GM18526 (cell line): ENCODE data around the gene PRCC.

Experiments used
- POLR2A ChIP-seq: IDR thresholded peaks from 3 replicates; pipeline ENCODE4 v1.6.1; 2011; ENCODE audit not compliant: insufficient read length; ENCODE audit errors: extremely low read depth

PRCC gene

GRCh38 chr1:156772728-156773497 lies 5.6 kb downstream of the PRCC start:
- TF ChIP-seq POLR2A = no peak

- no peak for TF ChIP-seq POLR2A
Measured at GRCh38 chr1:156773607-156774006, 6.3 kb downstream of the PRCC start.

GRCh38 chr1:156775799-156776198 lies 8.5 kb downstream of the PRCC start:
- no peak for TF ChIP-seq POLR2A

DNA sequence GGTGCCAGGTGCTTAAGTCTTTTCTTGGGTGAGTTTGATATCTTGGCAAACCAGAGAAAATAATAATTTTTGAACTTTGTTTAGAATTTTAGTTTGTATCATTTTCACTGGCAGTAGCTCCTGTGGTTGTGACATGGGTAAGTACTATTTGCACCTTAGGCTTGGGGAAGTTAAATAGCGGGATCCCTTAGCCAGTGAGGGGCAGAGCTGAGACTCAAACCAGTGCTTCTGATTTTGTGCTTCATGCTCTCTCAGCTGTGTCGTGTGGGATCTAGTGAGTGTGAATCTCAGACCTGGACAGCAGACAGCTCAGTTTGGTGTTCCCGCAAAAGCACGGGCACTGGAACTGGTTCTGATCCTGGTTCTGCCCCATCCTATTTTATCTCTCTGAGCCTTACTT lies 9.6 kb downstream of the PRCC start:
- no peak for TF ChIP-seq POLR2A

GRCh38 chr1:156777573-156777972 lies 10.2 kb downstream of the PRCC start:
- TF ChIP-seq POLR2A = no peak

- TF ChIP-seq POLR2A = no peak
Measured at GRCh38 chr1:156781585-156782186, 14.4 kb downstream of the PRCC start.

- no peak for TF ChIP-seq POLR2A
Measured at GRCh38 chr1:156785458-156785857, 18.1 kb downstream of the PRCC start.

- TF ChIP-seq POLR2A = no peak
Measured at GRCh38 chr1:156786640-156787039, 19.3 kb downstream of the PRCC start.

GRCh38 chr1:156788136-156788535 lies 20.8 kb downstream of the PRCC start:
- no peak for TF ChIP-seq POLR2A

DNA sequence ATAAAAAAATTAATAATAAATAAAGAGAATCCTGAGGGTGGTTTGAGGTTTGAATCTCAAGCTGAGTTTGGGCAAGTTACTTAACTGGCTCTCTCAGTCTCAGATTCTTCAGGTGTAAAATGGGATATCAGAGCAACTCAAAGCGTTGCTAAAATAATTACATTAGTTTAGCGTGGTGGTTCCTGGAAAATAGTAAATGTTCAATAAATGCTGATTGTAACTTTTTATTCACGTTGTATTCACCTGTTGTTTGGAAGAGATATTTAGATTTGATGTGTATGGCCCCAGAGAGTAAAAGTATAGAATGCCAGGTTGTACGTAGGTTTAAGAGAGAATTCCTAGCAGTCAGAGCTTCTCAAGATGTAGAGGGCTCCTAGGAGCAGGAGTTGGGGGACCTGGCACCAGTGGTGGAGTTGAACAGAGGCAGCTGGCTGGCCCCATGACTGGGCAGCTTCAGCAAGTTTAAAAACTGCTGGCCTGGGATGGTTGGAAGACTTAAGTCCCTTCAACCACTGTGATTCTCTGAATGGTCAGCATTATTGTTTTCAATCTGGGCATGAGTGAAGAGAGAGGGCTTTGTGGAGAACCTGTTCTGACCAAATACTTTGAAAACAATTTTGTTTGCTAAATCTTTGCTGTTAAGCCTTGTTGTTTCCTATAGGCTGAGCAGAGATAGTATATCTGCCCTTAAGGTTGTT lies 22.4 kb downstream of the PRCC start:
- no peak for TF ChIP-seq POLR2A

DNA sequence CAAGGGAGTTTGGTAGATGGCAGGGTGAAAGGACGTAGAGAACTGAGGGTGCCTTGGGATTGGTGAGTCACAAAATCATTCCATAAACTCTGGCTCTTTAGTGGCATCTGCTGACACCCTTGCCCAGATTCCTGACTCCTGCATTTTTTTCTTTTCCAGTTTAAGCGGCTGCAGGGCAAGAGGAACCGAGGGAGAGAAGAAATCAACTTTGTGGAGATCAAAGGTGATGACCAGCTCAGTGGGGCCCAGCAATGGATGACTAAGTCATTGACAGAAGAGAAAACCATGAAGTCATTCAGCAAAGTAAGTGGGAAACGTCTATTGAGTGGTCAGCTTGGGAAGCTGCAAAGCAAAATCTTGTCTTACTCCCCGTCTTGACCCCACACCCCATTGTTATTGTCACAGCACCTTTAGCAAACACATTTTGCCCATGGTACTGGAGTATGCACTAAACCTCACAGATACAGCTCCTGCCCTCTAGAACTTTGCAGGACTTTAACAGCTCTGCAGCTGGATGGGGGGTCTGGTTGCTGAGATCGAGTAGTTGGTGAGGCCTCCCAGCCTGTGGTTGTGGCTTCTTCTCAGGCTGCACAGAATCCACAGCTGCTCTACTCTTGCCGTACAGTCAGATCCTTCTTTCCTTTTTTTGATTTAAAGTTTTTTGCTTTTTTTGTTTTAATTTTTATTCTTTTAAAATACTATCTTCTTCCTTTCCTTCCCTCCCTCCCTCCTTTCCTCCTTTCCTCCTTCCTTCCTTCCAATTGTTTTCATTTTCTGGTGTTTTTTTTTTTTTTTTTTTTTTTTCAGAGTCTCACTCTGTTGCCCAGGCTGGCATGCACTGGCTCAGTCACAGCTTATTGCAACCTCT lies 27.4 kb downstream of the PRCC start:
- TF ChIP-seq POLR2A = no peak

DNA sequence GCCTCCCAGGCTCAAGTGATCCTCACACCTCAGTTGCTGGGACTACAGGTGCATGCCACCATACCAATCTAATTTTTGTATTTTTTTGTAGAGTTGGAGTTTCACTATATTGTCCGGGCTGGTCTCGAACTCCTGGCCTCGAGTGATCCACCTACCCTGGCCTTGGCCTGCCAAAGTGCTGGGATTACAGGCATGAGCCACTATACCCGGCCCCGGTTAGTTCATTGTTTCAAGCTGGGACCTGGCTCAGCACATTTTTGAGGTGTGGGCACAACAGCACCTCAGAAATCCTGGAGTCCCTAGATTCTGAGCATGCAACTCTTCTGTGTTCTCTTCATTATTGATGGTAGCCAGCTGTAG lies 28.0 kb downstream of the PRCC start:
- TF ChIP-seq POLR2A = no peak

- TF ChIP-seq POLR2A = no peak
Measured at GRCh38 chr1:156795787-156796186, 28.5 kb downstream of the PRCC start.

DNA sequence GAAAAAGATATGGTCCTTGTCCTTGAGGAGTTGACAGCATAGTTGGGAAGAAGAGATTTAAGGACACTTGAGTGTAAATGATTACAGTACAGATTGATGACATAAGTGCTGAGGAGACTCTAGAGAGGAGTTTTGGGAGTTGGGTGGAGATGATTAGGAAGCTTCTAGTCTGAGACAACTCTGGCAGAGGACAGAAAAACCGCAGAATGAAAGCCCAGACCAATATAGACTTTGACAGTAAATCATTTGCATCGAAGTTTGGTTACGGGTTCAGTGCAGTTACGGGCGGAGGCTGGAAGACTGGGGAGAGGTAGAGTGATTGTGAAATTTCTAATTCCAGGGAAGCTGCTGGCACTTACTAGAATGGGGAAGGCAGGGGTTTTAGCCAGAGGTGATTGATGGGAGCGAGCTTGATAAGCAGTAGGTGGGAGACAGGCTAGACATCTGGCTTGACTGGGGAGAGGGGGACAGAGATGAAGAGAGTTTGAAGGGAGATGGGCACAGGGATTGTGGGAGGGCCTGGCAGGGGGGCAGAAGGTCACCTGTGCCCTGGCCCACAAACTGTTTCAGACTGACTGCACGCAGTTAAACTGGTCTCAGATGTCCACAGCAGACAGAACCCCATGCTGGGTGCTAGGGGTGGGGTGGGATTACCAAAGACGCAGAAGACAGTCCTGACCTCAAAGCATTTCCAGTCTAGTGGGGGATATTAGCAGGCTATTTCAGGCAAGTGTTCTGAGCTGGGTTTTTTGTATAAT lies 29.2 kb downstream of the PRCC start:
- TF ChIP-seq POLR2A = no peak
